Fibroblast of skin of left quadriceps (primary cell): ENCODE data around the gene GNB3.
"Not testable (repeated sequence)": the region's sequence is repeated elsewhere in the genome, so short reads cannot be mapped to it uniquely, and the experiment has no call there.

ENCODE experiments used
- DNase-seq, 2 experiments: peaks; one replicate each; pipeline ENCODE4 v3.0.0-alpha.2; 2013; ENCODE audit warnings: low read depth in 2 of 2

Gene GNB3

DNA sequence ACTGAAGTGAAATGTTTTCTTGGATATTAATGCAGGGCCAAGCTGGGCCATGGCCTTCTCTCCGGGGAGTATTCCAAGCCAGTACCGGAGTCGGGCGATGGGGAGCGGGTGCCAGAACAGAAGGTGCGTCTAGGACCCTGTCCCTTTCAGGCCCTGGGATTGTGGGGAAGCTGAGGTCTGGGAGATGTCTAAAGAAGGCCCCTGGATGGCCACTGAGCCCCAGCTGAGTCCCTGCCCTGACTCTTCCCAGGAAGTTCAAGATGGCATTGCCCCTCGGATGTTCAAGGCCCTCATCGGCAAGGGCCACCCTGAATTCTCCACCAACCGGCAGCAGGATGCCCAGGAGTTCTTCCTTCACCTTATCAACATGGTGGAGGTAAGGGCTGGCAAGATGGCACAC is 19.4 kb downstream of the GNB3 start:
- DNase-seq, result no peak

DNA sequence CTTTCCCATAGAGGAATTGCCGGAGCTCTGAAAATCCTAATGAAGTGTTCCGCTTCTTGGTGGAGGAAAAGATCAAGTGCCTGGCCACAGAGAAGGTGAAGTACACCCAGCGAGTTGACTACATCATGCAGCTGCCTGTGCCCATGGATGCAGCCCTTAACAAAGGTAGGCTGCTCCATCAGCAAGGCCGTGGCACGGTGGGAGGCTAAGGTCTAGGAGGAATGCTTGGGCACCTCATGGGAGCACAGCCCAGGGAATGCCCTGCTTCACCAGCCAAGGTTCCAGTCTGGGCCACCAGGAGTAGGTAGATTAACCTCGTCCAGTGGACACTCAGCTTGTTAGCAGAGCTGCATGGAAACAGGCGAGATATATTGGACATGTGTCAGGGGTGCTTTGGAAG is 20.2 kb downstream of the GNB3 start:
- no peak for DNase-seq

DNA sequence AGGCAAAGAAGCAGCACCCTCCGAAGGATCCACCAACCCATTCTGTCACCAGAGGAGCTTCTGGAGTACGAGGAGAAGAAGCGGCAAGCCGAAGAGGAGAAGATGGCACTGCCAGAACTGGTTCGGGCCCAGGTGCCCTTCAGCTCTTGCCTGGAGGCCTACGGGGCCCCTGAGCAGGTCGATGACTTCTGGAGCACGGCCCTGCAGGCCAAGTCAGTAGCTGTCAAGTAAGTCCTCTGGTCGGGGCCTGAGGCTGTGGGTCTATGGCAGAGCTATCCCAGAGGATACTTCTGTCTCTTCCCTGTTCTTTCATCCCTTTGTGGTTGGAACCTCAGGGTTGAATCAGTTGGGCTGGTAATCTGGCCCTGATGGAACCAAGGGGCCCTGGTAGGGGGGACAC is 20.7 kb downstream of the GNB3 start:
- no peak for DNase-seq

DNA sequence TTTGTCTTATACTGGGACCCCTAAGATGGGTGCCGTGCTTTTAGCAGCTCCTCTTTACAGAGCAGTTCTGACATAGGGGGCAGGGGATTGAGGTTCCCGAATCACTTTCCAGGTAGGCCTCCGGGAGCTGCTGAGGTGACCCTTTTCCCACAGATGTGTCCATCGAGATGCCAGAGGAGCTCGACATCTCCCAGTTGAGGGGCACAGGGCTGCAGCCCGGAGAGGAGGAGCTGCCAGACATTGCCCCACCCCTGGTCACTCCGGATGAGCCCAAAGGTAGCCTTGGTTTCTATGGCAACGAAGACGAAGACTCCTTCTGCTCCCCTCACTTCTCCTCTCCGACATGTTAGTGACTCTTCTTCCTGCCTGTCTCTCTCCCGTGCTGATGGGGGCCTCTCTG is 22.3 kb downstream of the GNB3 start:
- DNase-seq, result no peak

DNA sequence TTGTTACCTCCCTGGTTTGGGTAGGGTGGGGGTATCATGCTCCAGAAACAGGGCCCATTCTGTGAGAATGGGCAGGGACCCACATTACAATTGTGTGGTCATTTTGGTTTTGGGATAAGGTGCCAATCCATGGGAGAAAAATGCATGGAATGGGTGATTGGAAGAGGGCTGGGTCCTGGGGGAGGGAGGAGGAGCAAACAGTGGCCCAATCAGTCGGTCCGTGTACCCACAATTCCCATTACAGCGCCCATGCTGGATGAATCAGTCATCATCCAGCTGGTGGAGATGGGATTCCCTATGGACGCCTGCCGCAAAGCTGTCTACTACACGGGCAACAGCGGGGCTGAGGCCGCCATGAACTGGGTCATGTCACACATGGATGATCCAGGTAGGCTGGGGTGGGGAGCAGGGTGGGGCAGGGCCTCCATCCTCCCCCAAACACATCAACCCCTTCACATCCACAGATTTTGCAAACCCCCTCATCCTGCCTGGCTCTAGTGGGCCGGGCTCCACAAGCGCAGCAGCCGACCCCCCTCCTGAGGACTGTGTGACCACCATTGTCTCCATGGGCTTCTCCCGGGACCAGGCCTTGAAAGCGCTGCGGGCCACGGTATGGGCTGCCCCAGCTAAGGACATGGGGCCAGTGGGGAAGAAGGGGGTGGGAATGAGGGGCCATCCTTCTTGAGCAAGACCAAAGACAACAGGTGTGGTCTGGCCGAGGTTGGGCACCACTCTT is 23.0 kb downstream of the GNB3 start:
- no peak for DNase-seq

DNA sequence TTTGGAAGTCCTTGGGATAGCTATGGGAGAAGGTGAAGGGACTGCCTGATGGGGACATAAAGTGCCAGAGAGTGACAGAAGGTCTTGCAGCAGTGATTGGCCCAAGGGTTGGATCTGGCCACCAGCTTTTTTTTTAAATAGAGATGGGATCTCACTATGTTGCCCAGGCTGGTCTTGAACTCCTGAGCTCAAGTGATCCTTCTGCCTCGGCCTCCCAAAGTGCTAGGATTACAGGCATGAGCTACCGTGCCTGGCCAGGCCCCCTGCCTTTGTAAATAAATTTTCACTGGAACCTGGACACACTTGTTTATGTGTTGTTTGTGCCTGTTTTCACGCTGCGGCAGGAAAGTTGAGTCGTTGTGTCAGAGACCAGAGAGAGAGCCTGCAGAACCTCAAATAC is 24.6 kb downstream of the GNB3 start:
- not testable (repeated sequence) for DNase-seq

DNA sequence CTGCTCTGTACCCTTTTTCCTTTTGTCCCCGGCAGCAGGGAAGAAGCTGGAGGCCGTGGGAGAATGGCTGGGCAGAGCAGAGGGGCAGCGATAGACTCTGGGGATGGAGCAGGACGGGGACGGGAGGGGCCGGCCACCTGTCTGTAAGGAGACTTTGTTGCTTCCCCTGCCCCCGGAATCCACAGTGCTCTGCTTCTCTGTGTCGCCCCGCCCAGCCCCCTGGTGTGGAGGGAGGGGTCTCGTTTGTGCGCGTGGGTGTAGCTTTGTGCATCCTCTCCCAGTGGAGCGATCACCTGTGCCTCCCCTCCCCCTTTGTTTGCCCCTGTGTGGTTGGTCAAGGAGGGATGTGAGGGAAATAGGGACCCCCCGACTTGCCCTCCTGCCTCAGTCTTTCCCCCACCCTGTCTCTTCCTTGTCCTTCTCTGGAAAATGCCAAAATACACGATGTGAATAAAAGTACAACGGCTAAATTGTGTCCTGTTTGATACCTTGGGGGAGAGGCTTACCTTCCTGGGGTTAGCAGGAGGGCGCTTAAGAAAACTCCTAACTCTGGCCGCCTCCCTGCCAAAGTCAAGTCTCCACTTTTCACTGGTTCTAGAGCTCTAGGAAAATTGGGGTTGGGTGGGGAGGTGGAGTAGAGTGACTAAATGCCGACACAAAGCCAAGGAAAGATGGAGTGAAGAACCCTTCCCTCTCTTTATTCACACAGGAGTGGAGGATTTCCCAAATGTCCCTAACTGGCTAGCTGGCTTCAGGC is 25.6 kb downstream of the GNB3 start:
- DNase-seq, result no peak

DNA sequence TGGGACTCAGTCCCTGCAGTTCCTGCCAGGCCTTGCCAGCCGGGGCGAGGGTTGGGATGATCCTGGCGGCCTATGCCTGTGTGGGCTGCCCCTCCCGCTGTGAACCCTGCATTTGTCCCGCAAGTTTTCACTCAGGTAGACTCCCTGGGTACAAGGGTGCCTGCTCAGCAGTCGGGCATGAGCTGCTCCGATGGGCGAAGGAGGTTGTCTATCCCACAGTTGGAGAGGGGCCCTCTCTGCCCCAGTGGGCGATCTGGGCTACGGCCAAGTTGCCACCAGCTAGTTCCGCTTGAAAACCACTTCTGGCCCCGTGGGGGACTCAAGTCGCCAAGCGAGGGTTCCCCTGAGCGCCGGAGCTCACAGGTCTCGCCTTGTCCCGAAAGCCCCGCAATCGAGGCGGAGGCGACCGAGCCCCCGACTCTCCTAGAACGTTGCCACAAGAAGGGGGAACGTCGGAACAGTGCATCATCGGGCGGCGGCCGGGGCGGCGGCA is 26.2 kb downstream of the GNB3 start:
- DNase-seq, result no peak

DNA sequence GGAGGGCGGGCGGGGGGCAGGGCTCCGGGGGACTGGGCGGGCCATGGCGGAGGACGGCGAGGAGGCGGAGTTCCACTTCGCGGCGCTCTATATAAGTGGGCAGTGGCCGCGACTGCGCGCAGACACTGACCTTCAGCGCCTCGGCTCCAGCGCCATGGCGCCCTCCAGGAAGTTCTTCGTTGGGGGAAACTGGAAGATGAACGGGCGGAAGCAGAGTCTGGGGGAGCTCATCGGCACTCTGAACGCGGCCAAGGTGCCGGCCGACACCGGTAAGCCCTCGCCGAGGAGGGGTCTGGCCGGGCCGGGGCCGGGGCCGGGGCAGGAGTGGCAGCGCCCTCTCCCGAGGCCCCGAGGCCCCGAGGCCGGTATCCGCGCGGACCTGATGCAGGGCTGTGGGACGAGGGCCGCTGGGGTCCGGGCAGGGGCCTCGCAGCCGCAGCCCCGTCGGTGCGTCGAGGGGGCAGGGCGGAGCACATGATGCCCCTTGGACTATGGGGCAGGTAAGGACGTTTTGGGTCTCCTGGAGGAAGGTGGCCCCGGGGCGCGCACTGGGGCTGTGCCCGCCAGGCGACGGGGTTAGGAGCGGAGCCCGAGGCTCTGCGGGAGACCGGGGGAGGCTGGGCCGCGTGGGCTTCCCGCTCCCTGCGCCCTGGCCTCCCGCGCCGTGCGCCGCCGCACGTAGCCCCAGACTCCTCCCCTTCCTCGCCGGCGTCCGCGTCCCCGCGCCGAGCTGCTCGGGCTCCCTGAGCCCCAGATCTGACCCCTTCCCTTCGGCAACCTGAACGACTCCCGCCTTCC is 26.9 kb downstream of the GNB3 start, which contains the start of gene TPI1:
Gene TPI1 (plus strand): TSS at position 119 of the 798 bp plus-strand sequence. CDS start 36 bp downstream, at position 155.
- DNase-seq, result no peak

DNA sequence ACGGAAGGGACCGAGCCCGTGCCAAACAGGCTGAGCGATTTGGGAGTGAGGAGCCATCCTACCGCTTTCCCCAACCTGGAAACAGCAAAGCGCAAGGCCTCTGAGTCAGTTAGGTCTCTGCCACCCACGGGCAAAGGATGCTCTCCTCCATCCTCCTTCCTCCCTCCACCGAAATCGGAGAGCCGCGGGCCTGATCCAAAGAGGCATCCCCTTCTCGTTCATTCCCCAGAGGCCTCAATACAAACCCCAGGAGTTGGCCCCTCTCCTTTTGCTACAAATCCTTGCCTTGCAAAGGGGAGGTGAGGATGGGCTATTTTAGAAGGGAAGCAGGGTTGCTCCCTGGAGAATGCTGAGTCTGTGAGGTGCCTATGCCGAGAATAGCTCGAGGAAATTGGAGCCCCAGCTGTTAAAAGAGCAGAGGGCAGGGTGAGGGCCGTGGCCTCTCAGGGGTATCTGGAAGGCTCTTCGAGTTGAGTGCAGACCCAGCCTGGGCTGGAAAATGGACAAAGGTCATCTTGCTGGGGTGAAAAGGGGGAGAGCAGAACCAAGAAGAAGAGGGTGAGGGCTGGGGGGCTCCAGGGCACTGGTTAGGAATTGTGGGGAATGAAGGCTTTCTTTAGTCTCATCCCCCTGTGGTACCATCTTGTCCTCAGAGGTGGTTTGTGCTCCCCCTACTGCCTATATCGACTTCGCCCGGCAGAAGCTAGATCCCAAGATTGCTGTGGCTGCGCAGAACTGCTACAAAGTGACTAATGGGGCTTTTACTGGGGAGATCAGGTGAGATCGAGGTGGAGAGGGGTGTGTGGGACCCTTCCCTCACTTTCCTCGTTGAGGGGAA is 27.7 kb downstream of the GNB3 start:
- DNase-seq, result no peak

DNA sequence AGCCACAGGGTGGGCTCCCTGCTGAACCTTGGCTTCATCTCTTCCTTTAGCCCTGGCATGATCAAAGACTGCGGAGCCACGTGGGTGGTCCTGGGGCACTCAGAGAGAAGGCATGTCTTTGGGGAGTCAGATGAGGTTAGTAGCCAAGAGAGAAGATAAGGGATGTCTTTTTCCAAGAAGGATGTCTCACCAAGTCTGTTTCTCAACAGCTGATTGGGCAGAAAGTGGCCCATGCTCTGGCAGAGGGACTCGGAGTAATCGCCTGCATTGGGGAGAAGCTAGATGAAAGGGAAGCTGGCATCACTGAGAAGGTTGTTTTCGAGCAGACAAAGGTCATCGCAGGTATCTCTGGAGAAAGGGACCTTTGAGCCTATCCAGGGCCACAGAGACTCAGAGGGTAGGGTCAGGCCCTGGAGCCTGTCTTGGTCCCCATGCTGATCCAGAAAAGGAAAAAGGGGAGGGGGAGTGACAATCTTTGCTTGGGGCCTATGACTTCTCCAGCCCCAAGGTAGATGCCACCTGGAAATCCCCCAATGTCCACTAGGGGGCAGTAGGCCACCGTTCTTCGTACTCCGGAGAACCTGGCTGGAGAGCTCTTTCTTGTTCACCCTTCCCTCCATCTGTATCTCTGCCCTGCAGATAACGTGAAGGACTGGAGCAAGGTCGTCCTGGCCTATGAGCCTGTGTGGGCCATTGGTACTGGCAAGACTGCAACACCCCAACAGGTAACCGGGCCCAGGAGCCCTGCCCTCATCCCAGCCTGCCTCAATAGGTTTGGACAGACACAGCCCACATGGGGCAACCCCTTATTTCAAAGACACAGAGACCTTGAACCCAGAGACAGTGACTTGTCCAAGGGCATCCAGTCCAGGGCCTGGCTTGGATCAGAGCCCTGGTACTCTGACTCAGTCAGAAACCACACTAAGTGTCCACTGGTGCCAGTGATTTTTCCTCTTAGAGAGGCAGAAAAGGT is 28.6 kb downstream of the GNB3 start:
- no peak for DNase-seq

DNA sequence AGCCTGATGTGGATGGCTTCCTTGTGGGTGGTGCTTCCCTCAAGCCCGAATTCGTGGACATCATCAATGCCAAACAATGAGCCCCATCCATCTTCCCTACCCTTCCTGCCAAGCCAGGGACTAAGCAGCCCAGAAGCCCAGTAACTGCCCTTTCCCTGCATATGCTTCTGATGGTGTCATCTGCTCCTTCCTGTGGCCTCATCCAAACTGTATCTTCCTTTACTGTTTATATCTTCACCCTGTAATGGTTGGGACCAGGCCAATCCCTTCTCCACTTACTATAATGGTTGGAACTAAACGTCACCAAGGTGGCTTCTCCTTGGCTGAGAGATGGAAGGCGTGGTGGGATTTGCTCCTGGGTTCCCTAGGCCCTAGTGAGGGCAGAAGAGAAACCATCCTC is 29.6 kb downstream of the GNB3 start:
- not testable (repeated sequence) for DNase-seq

DNA sequence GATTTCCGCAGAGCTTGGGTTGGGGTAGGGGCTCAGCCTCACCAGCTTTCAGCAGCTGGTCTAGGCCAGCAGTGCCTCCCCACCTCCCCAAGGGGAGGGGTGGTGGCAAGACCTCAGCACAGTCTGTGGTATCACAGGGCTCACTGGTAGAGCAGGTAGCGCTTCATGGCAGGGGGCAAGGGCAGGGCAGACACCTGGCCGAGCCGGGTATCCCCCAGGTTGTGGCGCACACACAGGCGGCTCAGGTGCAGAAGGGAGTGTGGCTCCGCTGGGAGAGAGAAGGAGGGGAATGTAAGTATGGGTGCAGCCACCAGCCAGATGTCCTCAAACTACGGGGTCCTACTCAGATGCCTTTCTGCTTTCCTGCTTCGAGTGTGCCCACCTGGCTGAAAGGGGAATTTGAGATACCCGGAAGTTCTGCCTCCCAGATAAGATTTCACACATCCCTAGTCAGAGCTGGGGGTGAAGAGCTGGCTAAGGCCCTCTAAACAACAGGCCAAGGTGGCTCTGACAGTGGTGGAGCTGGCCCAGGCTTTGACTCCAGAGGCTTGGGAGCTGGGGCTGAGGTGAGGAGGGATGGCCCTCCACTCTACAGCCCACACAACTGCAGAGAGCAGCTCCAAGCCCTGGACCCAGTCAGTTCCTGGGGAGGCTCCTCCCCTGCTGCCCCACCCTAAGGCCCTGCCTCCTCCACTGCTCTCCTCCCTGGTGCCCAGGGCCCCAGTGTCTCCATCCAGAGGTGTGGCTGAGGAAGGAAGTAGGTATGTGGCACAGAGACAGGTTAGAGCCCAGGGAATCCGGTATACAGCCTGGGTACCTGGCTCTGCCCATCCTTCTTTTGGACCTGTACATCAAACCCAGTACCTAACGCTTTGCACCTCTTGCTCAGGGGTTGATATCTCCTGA is 30.6 kb downstream of the GNB3 start:
- DNase-seq, result no peak

DNA sequence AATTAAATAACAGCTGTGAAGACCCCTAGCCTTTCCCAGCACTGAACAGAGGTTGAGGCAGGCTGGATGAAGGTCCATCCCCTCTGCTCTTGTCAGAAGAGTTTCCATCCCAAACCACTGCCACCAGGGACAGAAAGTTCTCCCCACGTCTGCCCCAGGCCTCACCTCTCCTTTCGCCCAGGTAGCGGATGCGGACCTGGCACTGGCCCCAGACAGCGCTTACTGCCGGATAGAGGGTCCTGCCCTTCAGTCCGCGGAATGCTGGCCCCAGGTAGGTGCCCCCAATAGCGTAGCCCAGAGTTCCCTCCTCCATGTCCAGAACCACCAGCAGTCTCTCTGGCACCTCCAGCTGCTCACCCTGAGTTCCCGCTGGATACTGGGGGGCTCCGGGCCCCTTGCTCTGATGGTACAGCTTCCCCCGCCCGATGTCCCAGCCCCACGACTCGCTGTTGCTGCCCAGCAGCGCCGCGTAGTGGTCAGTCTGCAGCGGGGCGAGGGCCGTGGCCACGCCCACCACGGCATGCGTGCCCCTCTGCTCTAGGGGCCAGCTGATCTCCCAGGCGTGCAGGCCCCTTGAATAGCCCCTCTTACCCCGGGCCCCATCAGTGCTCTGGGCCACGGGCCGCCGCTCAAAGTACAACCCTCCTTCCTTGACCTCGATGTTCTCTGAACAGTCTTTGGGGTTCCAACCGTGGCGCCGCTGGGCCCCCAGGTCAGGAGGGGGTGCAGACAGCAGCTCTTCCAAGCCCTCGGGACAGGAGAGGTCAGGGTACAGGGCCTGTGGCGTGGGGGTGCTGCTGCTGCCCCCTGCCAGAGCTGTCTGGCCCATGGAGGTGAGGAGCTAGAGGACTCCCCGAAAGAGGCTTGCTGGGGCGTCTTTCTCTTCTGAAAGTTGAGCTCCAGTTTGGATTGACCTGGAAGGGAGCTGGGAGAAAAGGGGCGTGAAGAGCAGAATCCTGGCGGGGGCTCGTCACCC is 31.6 kb downstream of the GNB3 start:
- no peak for DNase-seq

DNA sequence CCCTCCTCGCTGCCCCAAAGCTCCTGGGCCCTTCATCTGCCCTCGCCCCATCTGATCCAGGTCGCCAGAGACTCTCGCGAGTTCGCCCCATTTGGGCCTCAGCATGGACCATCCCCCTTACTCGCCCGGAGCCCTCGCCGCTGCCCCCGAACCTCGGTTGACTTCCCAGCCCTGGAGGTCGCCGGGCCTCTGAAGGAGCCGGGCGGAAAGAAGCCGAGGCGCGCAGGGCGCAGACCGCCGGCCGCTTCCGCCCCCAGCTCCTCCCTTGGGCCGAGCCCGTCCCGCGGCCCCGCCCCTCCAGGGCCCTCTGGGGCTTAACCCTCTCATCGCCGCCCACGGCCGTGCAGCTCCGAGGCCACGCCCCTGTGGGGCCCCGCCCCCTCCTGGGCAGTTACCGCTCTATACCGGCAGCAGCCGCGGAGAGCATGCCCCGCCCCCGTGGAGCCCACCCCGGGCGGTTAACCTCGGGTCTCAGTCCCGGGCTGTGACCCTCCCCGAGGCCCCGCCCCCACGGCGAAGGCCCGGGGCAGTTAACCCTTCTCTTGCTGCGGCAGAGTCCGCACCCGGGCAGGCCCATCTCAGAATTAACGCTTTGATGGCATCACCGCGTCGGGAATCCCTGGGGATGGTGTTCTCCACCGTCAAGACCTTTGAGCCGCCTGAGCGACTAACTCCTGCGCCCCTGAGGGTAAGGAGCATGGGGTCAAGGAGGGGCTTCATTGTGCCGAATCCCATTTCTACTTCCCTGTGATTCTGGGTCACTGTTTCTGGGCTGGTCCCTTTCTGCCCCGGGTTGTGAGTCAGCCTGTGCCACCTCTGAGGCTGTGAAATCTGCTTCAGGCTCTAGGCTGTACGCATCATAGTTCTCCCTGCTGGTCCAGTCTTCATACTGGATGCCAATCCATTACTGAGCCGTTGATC is 32.6 kb downstream of the GNB3 start, which contains the start of gene SPSB2:
Gene SPSB2 (minus strand): TSS at position 210 of the 921 bp plus-strand sequence. CDS start 402 bp downstream, outside the sequence.
- peak; percentile 82 to 85 for DNase-seq

DNA sequence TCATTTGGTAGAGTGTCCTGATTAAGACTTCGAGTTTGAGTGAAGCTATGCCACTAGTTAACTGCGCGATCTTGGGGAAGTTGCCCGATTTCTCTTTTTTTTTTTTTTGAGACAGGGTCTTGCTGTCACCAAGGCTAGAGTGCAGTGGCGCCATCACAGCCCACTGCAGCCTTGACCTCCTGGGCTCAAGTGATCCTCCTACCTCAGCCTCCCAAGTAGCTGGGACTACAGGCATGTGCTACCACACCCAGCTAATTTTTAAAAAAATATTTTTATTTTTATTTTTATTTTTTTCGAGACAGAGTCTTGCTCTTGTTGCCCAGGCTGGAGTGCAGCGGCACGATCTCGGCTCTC is 33.3 kb downstream of the GNB3 start:
- not testable (repeated sequence) for DNase-seq

DNA sequence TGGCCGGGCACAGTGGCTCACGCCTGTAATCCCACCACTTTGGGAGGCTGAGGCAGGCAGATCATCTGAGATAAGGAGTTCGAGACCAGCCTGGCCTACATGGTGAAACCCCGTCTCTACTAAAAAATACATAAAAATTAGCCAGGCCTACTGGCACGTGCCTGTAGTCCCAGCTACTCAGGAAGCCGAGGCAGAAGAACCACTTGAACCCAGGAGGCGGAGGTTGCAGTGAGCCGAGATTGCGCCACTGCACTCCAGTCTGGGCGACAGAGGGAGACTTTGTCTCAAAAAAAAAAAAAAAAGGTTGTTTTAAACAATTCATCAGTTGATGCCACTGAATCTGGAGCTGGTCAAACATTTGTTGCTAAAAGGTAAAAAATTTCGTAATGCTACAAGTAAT is 39.1 kb downstream of the GNB3 start:
- DNase-seq, result not testable (repeated sequence)
